Measurements from ENCODE around the gene ACTN4.

DNA sequence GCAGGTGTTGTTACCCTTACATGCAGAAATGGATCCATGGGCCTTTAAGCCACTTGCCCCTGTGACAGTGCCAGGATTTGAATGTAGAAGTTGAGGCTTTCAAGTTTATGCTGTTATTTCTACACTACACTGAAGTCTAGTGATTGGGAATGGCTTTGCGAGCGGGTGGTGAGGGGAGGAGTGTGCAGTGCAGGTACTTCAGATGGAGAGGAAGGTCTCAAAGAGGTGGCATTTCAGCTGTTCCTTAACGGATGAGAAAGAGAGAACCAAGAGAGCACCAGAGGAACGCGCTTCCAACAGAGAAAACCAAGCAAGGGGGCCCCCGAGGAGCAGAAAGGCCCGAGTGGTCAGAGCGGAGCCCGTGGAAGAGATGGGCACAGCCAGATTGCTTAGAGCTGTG, 13.3 kb downstream of the ACTN4 start:
- TF ChIP-seq, protein P1, sequence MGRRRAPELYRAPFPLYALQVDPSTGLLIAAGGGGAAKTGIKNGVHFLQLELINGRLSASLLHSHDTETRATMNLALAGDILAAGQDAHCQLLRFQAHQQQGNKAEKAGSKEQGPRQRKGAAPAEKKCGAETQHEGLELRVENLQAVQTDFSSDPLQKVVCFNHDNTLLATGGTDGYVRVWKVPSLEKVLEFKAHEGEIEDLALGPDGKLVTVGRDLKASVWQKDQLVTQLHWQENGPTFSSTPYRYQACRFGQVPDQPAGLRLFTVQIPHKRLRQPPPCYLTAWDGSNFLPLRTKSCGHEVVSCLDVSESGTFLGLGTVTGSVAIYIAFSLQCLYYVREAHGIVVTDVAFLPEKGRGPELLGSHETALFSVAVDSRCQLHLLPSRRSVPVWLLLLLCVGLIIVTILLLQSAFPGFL (CRISPR knock-in tag; IDR thresholded peaks at IDR 0.05; ENCODE audit: borderline replicate concordance): no peak
- TF ChIP-seq SP1 (CRISPR knock-in tag; conservative IDR thresholded peaks at IDR 0.05): no peak
- TF ChIP-seq, protein P2, sequence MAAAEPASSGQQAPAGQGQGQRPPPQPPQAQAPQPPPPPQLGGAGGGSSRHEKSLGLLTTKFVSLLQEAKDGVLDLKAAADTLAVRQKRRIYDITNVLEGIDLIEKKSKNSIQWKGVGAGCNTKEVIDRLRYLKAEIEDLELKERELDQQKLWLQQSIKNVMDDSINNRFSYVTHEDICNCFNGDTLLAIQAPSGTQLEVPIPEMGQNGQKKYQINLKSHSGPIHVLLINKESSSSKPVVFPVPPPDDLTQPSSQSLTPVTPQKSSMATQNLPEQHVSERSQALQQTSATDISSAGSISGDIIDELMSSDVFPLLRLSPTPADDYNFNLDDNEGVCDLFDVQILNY (CRISPR knock-in tag; IDR thresholded peaks at IDR 0.05): no peak
- TF ChIP-seq, protein P3, sequence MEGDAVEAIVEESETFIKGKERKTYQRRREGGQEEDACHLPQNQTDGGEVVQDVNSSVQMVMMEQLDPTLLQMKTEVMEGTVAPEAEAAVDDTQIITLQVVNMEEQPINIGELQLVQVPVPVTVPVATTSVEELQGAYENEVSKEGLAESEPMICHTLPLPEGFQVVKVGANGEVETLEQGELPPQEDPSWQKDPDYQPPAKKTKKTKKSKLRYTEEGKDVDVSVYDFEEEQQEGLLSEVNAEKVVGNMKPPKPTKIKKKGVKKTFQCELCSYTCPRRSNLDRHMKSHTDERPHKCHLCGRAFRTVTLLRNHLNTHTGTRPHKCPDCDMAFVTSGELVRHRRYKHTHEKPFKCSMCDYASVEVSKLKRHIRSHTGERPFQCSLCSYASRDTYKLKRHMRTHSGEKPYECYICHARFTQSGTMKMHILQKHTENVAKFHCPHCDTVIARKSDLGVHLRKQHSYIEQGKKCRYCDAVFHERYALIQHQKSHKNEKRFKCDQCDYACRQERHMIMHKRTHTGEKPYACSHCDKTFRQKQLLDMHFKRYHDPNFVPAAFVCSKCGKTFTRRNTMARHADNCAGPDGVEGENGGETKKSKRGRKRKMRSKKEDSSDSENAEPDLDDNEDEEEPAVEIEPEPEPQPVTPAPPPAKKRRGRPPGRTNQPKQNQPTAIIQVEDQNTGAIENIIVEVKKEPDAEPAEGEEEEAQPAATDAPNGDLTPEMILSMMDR (IDR thresholded peaks at IDR 0.05): no peak
